ENCODE measurements around the gene TAF7.
"Not testable (repeated sequence)": the region's sequence is repeated elsewhere in the genome, so short reads cannot be mapped to it uniquely, and the experiment has no call there.

Gene TAF7, protein sequence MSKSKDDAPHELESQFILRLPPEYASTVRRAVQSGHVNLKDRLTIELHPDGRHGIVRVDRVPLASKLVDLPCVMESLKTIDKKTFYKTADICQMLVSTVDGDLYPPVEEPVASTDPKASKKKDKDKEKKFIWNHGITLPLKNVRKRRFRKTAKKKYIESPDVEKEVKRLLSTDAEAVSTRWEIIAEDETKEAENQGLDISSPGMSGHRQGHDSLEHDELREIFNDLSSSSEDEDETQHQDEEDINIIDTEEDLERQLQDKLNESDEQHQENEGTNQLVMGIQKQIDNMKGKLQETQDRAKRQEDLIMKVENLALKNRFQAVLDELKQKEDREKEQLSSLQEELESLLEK

DNA sequence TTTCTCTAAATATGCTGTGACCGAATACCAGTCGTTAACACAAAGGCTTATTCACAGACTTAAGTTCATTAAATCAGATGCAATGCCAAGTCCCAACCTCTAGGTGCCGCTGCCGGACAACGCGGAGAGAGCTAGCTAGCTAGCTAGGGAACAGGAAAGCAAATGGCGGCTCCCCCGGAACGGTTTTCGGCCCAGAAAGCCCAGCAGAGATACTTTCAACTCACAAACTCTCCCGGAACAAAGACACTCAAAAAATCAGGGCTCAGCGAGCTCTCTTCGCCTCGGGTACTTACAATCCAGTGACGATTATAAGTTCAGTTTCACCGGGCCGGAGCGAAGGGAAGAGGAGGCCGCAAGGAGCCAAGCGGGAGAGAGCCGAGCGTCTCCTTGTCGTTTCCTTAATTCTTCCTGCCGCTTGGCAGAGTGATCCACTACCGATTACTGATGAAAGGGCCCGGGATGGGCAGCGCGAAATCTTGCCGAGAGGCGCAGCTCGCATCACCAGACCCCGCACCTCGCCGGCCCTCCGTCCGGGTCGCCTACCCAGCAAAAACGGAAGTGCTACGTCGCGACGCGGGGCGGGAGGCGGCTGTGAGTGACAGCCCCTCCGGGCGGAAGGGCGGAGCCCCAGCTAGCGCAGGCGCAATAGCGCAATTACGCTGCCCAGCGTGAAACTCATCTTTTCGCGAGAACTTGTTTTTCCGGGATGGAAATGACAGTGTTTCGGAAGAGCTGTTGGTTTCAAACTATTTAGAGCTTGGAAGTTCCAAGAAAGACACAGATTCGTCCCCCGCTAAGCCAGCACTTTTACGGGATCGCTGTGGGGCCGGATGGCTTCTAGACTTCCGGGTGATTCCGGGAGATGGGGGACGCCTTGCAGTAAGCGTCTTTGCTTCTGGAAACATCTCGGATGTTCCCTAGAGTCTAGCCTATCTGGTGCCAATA, at the start of gene TAF7:
TSS of gene TAF7 (minus strand) at position 560 of the 945 bp plus-strand sequence. CDS start 740 bp downstream, outside the sequence.
- DNase-seq (ENCODE audit: low spot score): peak; percentile 91

DNA sequence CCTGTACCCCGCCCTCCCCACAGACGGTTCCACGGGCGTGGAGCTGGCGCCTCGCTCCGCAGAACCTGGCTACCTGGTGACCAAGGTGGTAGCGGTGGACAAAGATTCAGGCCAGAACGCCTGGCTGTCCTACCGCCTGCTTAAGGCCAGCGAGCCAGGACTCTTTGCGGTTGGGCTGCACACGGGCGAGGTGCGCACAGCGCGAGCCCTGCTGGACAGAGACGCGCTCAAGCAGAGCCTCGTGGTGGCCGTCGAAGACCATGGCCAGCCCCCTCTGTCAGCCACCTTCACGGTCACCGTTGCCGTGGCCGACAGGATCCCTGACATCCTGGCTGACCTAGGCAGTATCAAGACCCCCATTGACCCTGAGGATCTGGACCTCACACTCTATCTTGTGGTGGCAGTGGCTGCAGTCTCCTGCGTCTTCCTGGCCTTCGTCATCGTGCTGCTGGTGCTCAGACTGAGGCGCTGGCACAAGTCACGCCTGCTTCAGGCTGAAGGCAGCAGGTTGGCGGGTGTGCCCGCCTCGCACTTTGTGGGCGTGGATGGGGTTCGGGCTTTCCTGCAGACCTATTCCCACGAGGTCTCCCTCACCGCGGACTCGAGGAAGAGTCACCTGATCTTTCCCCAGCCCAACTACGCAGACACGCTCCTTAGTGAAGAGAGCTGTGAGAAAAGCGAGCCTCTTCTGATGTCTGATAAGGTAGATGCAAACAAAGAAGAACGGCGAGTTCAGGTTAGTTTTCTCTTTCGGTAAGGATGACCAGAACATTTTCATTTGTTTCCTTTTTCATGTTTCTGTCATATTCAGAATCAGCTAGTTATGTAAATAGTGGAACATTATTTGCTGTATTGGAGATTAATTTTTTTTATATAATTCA, 45.7 kb upstream of the TAF7 start:
- DNase-seq (ENCODE audit: low spot score): no peak

GRCh38 chr5:141363952-141364660, 43.5 kb upstream of the TAF7 start, which contains the start of gene PCDHGA5:
TSS of gene PCDHGA5 (plus strand) at chr5:141364162. CDS start at chr5:141364331, 169 bp downstream.
- DNase-seq (ENCODE audit: low spot score): no peak

DNA sequence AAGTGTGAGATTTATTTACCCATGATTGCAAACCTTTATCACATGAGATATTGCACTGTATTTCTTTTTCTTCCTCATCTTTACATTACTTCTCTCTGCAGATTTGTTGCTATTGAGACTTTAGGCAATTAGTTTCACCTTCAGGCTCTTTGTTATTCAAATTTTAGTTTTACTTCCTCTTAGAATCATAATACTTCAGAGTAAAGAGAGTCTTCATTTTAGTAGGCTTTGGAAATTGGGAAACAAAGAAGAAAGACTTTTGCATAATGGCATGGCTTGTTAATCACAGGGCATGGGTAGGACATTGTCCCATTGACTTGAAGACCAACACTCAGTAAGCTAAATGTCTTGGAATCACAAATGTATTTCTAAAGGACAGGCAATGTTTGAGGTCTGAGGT, 42.1 kb upstream of the TAF7 start:
- DNase-seq (ENCODE audit: low spot score): no peak

DNA sequence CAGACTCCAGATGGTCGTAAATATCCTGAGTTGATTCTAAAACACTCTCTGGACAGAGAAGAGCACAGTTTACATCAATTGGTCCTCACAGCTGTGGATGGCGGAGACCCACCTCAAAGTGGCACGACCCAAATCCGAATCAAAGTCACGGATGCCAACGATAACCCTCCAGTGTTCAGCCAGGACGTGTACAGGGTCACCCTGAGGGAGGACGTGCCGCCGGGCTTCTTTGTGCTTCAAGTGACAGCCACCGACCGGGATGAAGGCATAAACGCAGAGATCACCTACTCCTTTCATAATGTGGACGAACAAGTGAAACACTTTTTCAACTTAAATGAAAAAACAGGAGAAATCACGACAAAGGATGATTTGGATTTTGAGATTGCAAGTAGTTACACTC, 40.1 kb upstream of the TAF7 start:
- DNase-seq (ENCODE audit: low spot score): no peak

DNA sequence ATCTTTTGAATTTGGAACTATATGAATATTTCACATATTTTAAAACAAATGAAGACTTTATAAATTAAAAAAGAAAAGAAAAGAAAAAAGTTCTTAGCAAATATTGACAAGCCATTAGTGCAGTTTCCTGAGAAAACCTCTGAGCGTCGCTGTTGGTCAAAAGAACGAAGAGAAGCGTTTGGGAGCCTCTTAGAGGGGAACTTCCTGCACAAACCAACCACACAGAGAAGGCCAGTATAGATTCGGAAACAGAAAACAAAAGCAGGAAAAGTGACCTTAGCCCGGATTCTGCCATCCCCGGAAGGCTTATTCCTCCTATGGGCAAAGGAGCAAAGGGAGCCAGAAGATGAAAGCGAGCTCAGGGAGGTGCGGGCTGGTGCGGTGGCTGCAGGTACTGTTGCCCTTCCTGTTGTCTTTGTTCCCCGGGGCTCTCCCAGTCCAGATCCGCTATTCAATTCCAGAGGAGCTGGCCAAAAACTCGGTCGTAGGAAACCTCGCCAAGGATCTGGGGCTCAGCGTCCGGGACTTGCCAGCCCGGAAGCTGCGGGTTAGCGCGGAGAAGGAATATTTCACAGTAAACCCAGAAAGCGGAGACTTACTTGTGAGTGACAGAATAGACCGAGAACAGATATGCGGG, 39.3 kb upstream of the TAF7 start, which contains the start of gene PCDHGB2:
TSS of gene PCDHGB2 (plus strand) at position 205 of the 637 bp plus-strand sequence. CDS start at position 347, 142 bp downstream.
- peak; percentile 80 for DNase-seq (ENCODE audit: low spot score)

- no peak for DNase-seq (ENCODE audit: low spot score)
Observed at GRCh38 chr5:141356950-141357349, 36.4 kb upstream of the TAF7 start.

- DNase-seq (ENCODE audit: low spot score): peak; percentile 20
Observed at GRCh38 chr5:141356133-141356532, 35.5 kb upstream of the TAF7 start.

- no peak for DNase-seq (ENCODE audit: low spot score)
Observed at GRCh38 chr5:141355641-141356040, 35.1 kb upstream of the TAF7 start.

DNA sequence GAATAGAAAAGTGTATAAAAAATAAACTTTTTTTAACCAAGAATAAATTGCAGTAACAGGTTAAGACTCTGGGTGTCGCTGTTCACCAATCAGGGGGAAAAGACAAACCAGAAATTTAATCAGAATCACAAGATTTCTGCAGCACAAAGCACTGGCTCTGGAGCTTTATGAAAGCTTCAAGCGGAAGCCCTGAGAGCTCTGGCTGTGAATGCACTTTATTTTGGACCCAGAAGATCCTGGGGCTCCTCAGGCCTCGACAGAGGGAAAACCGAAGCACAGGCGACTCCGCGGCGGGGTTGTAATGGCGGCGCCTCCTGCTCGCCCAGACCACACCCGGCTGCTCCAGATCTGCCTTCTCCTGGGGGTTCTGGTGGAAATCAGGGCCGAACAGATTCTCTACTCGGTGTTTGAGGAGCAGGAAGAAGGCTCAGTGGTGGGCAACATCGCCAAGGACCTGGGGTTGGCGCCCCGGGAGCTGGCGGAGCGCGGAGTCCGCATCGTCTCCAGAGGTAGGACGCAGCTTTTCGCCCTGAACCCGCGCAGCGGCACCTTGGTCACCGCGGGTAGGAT, 34.4 kb upstream of the TAF7 start, which contains the start of gene PCDHGA4:
TSS of gene PCDHGA4 (plus strand) at position 122 of the 570 bp plus-strand sequence. CDS start at position 209, 87 bp downstream.
- DNase-seq (ENCODE audit: low spot score): no peak

- no peak for DNase-seq (ENCODE audit: low spot score)
Observed at GRCh38 chr5:141351591-141351990, 31.0 kb upstream of the TAF7 start.

DNA sequence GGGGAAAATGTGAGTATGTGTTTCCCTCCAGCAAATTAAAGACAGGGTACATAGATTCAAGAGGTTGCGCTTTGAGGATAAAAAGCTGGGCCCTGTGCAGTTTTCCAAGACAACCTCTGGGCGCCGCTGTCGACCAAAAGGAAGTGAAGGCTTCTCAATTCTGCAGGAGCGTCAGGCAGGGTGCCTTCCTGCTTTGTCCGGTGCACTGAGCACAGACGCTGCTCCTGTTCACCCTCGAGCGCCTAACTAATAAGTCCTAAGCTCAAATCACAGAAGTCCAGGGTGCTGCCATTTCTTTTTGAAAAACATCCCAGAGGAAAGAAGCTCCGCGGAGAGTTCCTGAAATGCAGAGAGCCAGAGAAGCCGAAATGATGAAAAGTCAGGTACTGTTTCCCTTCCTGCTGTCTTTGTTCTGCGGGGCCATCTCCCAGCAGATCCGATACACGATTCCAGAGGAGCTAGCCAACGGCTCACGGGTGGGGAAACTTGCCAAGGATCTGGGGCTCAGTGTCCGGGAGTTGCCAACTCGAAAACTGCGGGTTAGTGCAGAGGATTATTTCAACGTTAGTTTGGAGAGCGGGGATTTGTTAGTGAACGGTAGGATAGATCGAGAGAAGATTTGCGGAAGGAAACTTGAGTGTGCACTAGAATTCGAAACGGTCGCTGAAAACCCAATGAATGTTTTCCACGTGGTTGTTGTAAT, 29.5 kb upstream of the TAF7 start, which contains the start of gene PCDHGB1:
TSS of gene PCDHGB1 (plus strand) at position 183 of the 703 bp plus-strand sequence. CDS start at position 345, 162 bp downstream.
- peak; percentile 84 for DNase-seq (ENCODE audit: low spot score)

GRCh38 chr5:141346017-141346416, 25.4 kb upstream of the TAF7 start:
- not testable (repeated sequence) for DNase-seq (ENCODE audit: low spot score)

GRCh38 chr5:141345327-141345726, 24.7 kb upstream of the TAF7 start:
- DNase-seq (ENCODE audit: low spot score): no peak

DNA sequence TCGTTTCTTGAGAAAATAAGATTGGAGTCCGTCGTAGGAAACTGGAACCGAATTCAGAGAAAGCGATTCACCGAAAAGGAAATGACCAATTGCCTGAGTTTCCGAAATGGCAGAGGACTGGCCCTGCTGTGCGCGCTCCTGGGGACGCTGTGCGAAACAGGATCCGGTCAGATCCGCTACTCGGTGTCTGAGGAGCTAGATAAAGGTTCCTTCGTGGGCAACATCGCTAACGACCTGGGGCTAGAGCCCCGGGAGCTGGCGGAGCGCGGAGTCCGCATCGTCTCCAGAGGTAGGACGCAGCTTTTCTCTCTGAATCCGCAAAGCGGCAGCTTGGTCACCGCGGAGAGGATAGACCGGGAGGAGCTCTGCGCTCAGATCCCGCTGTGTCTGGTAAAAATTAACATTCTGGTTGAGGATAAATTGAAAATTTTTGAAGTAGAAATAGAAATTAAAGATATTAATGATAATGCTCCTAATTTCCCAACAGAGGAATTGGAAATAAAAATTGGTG, 23.4 kb upstream of the TAF7 start:
- no peak for DNase-seq (ENCODE audit: low spot score)

GRCh38 chr5:141343242-141343952, 22.8 kb upstream of the TAF7 start, which contains the start of gene PCDHGA3:
TSS of gene PCDHGA3 (plus strand) at chr5:141343829. CDS start at chr5:141344034, 205 bp downstream.
- DNase-seq (ENCODE audit: low spot score): no peak

DNA sequence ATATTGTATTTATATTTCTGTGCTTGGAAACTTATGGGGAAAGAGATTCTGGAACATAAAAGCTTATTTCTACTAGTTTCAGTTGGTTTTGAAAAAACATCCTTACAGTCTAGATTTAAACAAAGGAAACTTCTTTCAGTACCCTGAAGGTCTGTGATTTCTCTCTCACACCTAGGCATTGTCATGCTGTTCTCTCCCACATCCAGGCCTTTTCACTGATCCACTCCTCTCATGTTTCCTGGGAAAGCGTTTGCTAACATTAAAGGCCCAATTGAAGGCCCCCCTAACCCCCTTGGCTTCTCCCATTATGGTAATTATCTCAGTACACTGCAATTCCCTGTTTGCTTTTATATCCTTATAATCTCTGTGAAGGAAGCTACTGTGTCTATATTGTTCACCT, 22.2 kb upstream of the TAF7 start:
- DNase-seq (ENCODE audit: low spot score): no peak

DNA sequence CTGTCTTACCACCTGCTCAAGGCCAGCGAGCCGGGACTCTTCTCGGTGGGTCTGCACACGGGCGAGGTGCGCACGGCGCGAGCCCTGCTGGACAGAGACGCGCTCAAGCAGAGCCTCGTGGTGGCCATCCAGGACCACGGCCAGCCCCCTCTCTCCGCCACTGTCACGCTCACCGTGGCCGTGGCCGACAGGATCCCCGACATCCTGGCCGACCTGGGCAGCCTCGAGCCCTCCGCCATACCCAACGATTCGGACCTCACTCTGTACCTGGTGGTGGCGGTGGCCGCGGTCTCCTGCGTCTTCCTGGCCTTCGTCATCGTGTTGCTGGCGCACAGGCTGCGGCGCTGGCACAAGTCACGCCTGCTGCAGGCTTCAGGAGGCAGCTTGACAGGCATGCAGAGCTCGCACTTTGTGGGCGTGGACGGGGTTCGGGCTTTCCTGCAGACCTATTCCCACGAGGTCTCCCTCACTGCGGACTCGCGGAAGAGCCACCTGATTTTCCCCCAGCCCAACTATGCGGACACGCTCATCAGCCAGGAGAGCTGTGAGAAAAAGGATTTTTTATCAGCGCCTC, 20.3 kb upstream of the TAF7 start:
- DNase-seq (ENCODE audit: low spot score): not testable (repeated sequence)
